Activated effector memory CD4-positive, alpha-beta T cell treated with Interleukin-2 at 50 U/mL for 16 hours (primary cell): Measurements from ENCODE around the gene SLC25A26.

ENCODE experiments used
- DNase-seq: peaks from one replicate; pipeline ENCODE4 v3.0.0-alpha.2; 2020

Gene SLC25A26

GRCh38 chr3:66336333-66336766 is 115.5 kb downstream of the SLC25A26 start:
- no peak for DNase-seq

GRCh38 chr3:66338927-66339326 is 118.1 kb downstream of the SLC25A26 start:
- DNase-seq, result no peak

GRCh38 chr3:66342717-66343356 is 122.0 kb downstream of the SLC25A26 start:
- no peak for DNase-seq

GRCh38 chr3:66344391-66344811 is 123.6 kb downstream of the SLC25A26 start:
- no peak for DNase-seq

GRCh38 chr3:66344848-66345578 is 124.2 kb downstream of the SLC25A26 start:
- no peak for DNase-seq

GRCh38 chr3:66348704-66349103 is 127.9 kb downstream of the SLC25A26 start:
- DNase-seq, result no peak

- no peak for DNase-seq
These were observed 129.8 kb downstream of the SLC25A26 start for GRCh38 chr3:66350601-66351000.

GRCh38 chr3:66353039-66353438 is 132.2 kb downstream of the SLC25A26 start:
- DNase-seq, result no peak

- no peak for DNase-seq
These were observed 132.7 kb downstream of the SLC25A26 start for GRCh38 chr3:66353530-66353929.

GRCh38 chr3:66354001-66354400 is 133.2 kb downstream of the SLC25A26 start:
- no peak for DNase-seq

GRCh38 chr3:66355394-66355793 is 134.6 kb downstream of the SLC25A26 start:
- DNase-seq, result no peak

- no peak for DNase-seq
These were observed 135.2 kb downstream of the SLC25A26 start for GRCh38 chr3:66355997-66356396.

- no peak for DNase-seq
These were observed 140.6 kb downstream of the SLC25A26 start for GRCh38 chr3:66361356-66361755.

- DNase-seq, result no peak
These were observed 141.7 kb downstream of the SLC25A26 start for GRCh38 chr3:66362541-66362941.

GRCh38 chr3:66363148-66363547 is 142.3 kb downstream of the SLC25A26 start:
- no peak for DNase-seq

GRCh38 chr3:66365080-66365479 is 144.3 kb downstream of the SLC25A26 start:
- DNase-seq, result no peak

GRCh38 chr3:66366747-66367146 is 145.9 kb downstream of the SLC25A26 start:
- DNase-seq, result no peak

GRCh38 chr3:66367979-66368378 is 147.2 kb downstream of the SLC25A26 start:
- no peak for DNase-seq

GRCh38 chr3:66370179-66370578 is 149.4 kb downstream of the SLC25A26 start:
- DNase-seq, result no peak

- DNase-seq, result no peak
These were observed 150.6 kb downstream of the SLC25A26 start for GRCh38 chr3:66371432-66371831.

- peak; percentile 38 for DNase-seq
These were observed 152.0 kb downstream of the SLC25A26 start for GRCh38 chr3:66372681-66373350.

- DNase-seq, result no peak
These were observed 155.8 kb downstream of the SLC25A26 start for GRCh38 chr3:66376568-66376967.

GRCh38 chr3:66377800-66378199 is 157.0 kb downstream of the SLC25A26 start:
- no peak for DNase-seq

GRCh38 chr3:66378256-66378655 is 157.5 kb downstream of the SLC25A26 start:
- peak; percentile 29 for DNase-seq
